Stimulated activated CD4-positive, alpha-beta T cell treated with anti-CD3 and anti-CD28 coated beads, Interleukin-1b, Interleukin-23, amount 100 ng/mL, for 48 hours (primary cell): Measurements from ENCODE around the gene CALML5.

Source experiments
- DNase-seq: peaks from one replicate; pipeline ENCODE4 v3.0.0-alpha.2; 2020

CALML5 gene

GRCh38 chr10:5498791-5499492 is 428 bp downstream of the CALML5 start:
- DNase-seq: no peak

- no peak for DNase-seq
Observed at GRCh38 chr10:5497948-5498730, 1.2 kb downstream of the CALML5 start.

- no peak for DNase-seq
Observed at GRCh38 chr10:5497289-5497688, 2.1 kb downstream of the CALML5 start.

- DNase-seq: no peak
Observed at GRCh38 chr10:5496261-5497250, 2.8 kb downstream of the CALML5 start.

GRCh38 chr10:5494611-5495010 is 4.8 kb downstream of the CALML5 start:
- DNase-seq: no peak

GRCh38 chr10:5493691-5494090 is 5.7 kb downstream of the CALML5 start:
- no peak for DNase-seq

GRCh38 chr10:5492929-5493576 is 6.3 kb downstream of the CALML5 start:
- no peak for DNase-seq

- no peak for DNase-seq
Observed at GRCh38 chr10:5492322-5492855, 7.0 kb downstream of the CALML5 start.

DNA sequence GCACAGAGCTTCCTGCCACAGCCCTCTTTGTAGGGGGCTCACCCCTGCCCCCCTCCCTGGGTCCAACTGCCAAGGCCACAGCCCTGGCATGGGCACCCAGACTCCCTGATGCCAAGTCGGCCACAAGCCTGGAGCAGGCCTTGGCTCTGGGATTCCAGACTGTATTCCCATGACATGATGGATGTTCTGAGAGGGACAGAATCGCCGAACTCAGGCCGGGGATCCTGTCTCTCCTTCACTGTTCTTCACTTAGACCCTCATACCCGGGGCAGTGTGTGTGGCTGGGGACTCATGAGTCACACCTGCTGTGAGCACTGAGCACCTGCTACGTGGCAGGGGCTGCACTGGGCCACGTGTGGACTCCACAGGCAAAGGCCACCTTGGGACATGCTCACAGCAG is 7.9 kb downstream of the CALML5 start:
- DNase-seq: no peak

GRCh38 chr10:5490698-5491464 is 8.5 kb downstream of the CALML5 start:
- DNase-seq: no peak

GRCh38 chr10:5490032-5490431 is 9.3 kb downstream of the CALML5 start:
- DNase-seq: no peak

GRCh38 chr10:5488272-5489161 is 10.9 kb downstream of the CALML5 start:
- DNase-seq: no peak

GRCh38 chr10:5486853-5487235 is 12.5 kb downstream of the CALML5 start:
- DNase-seq: no peak

DNA sequence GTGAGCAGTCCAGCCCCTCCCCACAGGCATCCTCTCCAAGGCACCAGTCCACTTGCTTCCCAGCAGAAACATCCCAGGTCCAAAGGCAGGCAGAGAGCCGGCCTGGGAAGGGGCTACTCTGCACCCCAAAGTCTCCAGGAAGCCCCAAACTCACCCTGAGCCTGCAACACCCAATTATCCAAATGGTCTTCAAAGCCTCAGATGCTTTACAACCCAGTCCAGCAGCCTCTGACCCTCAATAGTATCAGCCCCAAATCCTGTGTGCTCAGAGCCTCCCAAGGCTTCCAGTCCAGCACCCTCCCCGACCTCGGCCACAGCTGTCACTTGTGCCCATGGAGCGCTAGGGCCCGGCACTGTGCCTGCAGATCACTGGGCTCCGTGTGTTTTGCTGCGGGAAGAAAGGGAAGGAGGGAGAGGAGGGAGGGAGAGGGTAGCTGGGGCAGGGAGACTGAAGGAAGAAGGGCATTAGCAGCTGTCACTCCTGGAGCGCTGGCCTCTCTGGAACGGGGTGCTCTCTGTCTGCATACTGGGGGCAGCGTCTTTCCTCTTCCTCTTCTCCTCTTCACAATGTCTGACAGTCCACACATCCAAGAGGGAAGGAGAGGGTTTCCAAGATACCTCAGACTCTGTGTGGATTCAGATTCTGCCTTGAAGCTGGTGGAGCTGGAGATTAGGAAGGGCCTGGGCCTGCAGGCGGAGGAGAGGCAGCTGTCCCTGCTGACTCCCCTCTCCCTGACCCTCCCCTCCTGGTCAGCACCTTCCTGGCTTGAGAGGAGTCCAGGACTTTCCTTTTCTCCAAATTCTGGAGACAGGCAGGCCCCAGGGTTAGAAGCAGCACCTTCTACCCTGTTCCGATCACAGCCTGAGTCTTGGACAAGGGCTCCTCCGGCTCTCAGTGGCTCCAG is 13.2 kb downstream of the CALML5 start:
- DNase-seq: no peak

- no peak for DNase-seq
Observed at GRCh38 chr10:5485290-5485689, 14.1 kb downstream of the CALML5 start.

DNA sequence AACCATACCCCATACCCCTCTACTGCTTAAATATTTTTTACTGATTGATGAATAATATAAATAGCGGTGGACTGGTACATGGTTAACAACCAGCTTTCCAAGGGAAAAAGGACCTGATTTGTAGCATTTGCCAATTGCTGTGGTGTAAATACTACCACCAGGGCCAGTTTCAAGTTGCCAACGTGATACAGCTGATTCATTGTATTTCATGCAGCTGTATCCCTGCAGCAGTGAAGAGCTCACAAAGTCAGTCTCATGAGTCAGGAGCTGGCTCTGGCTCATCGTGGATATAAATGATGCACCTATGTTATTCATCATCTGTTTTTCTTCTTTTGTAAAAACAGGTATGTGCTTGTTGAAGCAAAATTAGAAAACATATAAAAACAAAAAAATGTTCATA is 15.2 kb downstream of the CALML5 start:
- DNase-seq: no peak

GRCh38 chr10:5482016-5482415 is 17.4 kb downstream of the CALML5 start:
- no peak for DNase-seq

- DNase-seq: no peak
Observed at GRCh38 chr10:5481121-5481520, 18.2 kb downstream of the CALML5 start.

DNA sequence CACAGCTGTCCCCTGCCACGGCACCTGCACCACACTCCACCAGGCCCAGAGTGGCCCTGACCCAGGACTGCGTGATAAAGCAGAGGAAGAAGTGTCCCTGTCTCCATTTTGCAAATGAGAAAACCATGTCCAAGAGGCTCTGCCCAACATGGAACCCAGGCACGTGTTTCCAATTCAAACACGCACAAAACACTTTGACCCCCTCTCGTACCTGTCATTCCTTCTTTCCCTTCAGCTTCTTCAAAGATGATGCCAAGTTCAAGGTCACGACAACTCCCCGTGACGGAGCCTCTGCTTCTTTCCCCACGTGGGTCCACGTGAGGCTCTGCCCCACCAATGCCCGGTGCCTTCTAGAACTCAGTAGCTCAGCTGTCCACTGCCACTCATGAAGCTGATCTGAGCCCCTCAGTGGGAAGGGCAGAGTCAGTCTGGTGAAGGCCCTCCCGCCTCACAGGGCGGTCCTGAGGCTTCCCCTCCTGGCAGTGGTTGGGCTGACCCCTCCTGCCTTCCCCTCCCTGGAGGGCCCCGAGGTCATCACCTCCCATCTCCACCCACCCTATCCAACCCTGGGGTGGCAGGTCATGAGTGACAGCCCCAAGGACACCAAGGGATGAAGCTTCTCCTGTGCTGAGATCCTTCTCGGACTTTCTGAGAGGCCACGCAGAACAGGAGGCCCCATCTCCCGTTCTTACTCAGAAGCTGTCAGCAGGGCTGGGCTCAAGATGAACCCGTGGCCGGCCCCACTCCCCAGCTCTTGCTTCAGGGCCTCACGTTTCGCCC is 19.0 kb downstream of the CALML5 start:
- no peak for DNase-seq
